Right hindlimb (tissue), 1 donor: ENCODE results near the gene FNDC3B.

Experiments
- DNase-seq: peaks from one replicate; pipeline ENCODE4 v3.0.0-alpha.2; 2018

Gene FNDC3B

DNA sequence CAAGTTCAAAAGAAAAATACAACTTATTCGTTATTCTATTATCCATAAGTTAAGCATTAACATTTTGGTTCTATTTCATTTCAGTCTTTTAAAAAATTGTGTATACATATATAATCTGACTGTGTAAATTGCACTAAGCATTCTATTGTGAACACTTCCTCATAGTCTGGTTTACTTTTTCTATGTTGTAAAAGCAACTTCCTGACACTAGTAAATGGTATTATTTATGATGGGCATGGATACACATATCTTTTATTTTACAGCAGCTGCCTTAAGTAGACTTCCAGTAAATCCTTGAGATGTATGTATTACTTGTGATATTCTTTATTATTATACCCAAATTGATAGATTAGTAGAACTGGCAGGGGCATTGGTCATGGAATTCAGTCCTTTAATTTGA is 58.2 kb downstream of the FNDC3B start:
- no peak for DNase-seq

DNA sequence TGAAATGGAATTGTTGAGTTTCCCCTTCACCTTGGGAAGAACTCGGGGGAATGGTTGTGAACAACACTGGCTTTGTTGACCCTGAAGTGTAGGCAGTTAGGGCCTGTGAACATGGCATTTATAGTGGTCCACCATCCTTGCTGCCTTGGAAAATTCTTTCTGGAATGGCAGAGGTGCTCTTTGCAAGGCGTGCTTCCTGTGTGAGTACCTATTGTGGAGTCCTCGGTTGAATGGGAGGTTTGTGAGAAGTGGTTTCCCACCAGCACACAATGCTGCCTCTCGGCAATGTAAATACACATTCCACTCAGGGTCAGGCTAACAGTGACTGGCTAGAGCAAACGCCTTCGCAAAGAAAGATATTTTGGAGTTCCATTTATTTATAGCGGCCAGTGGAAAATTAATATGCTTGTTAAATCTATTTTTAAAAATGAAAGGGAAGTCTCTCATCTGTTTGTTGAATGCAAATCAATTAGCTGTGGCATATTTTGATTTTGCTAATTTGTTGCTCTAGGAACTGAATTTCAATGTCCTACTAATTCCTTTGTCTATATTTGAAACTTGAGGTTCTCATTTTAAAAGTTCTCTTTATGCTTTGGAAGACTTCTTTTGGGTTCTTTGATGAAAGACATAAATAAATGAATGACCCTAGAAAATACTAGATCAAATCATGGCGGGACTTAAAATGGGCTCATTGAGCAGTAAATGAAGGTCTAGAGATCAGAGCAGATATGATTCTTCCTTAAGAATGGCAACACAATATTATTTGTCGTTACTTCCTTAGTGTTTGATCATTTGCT is 59.5 kb downstream of the FNDC3B start:
- DNase-seq: no peak

DNA sequence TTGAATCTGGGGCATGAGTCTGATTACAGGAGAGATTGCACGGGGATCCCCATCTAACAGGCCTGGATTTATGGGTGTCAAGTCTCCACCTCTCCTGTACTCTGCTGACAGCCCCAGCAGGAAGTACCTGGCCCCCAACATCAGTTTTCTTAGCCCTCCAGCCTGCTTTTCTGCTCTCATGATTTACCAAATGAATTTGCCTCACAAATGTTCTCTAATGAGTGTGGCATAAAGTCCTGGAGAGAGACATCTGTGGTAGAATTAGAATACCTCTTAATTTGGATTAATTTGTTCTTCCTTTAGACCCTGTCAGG is 60.1 kb downstream of the FNDC3B start:
- DNase-seq: no peak

DNA sequence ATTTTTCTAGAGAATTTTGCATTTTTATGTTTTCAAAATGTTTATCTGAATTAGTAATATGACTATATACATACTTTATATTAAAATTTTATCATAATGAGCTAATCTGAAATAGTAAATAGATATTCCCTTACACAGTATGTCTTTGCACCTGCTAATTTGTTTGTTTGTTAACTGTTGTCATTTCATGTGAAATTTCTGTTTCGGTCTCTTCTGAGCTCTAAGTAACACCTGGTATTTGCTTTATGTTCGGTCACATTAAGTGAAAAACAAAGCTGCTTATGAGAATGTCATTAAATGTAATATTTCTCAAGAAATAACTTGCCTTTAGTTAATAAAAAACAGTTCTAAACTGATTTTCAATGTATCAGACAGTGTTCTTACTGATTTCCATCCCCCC is 61.1 kb downstream of the FNDC3B start:
- DNase-seq: no peak

DNA sequence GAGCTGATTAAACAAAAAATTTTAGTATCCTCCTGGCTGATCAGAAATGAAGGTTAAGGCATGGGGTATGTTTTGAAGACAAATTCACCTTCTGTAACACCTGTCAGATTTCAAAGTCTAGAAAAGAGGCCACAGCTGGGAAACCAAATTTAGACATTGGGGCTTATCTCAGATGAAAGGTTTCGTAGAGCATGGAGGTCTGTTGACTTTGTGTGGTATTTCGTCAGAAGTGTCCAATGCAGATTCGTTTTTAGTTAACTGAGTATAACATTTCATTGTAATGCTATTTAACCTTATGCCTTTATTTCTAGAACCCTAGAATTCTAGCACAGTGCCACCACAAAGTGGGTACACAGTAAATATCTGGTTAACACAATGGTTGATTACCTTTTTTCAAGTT is 61.7 kb downstream of the FNDC3B start:
- DNase-seq: no peak

DNA sequence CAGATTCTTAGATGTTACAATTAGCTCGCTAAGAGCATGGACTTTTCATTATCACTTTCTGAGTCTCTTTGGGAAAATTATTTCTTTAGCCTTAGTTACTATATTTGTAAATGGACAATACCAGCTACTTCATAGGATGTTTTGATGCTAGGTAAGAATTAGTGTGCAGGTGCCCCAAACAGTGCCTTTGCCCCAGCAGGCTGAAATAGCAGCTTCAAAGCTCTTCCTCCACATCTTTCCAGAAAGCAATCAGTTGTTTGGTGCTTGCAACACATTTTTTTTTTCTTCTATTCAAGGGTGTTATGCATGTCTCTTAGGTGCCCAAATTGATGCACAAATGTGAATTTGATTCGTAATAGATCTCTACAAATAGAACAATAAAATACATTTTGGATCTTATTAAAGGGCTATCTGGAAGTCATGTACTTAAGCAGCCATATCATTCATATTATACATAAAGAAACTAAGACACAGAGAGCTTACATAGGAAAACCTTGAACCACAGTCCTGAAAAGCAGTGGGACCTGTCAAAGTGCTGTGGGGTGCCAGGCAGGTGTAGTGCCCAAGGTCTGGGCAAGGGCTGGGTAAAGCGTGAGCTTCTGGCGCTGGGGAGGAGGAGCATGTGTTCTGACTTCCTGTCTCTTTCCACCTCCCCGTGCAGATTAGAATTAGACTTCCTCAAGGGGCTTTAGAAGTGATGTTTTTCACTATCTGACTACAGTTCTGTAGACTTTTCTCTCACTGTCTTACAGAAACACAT is 62.9 kb downstream of the FNDC3B start:
- no peak for DNase-seq

GRCh38 chr3:172102883-172103310 is 63.5 kb downstream of the FNDC3B start:
- DNase-seq: no peak

DNA sequence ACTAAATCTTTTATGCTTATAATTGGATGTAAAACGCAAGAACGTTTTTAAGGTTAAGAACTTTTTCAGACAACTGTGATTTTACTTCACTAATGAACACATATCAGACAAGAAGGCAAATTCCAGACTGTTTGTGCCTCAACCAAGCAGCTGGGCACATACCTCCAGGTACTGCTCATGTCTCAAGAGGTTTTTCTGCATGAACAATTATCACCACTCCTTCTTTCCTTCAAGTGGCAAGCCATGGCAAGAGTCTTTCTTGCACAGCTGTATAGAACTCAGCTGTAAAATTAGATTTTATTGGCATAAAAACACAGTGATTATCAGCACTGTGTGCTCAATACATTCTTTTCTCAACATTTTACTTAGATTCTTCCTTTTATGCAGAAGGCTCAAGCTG is 64.3 kb downstream of the FNDC3B start:
- no peak for DNase-seq

DNA sequence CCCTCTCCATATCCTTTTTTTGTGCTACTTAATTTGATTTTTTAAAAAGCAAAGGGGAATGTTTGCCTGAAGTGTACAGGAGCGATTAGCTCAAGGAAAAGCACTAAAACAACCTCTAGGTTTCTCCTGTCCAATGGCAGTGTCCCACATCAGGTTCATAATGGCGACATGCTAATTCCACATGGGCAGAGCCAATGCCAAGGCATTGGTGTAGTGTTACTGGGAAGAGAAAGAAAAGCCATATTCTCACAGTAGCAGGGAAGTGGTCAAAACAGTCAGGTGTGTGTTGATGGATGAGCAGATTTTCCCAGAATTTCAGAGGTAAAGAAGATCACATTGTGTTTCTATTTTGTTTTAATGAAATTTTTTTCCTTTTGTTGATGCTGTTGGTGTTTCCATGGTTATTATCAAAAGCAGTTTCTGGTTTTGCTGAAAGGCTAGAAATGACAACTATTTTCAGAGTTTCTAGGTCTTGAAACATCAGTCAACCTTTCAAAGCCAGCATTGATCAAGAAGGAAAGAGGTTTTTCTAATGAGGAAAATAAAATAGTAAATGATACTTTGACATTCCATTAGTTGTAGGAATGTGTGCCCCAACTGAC is 65.2 kb downstream of the FNDC3B start:
- no peak for DNase-seq

DNA sequence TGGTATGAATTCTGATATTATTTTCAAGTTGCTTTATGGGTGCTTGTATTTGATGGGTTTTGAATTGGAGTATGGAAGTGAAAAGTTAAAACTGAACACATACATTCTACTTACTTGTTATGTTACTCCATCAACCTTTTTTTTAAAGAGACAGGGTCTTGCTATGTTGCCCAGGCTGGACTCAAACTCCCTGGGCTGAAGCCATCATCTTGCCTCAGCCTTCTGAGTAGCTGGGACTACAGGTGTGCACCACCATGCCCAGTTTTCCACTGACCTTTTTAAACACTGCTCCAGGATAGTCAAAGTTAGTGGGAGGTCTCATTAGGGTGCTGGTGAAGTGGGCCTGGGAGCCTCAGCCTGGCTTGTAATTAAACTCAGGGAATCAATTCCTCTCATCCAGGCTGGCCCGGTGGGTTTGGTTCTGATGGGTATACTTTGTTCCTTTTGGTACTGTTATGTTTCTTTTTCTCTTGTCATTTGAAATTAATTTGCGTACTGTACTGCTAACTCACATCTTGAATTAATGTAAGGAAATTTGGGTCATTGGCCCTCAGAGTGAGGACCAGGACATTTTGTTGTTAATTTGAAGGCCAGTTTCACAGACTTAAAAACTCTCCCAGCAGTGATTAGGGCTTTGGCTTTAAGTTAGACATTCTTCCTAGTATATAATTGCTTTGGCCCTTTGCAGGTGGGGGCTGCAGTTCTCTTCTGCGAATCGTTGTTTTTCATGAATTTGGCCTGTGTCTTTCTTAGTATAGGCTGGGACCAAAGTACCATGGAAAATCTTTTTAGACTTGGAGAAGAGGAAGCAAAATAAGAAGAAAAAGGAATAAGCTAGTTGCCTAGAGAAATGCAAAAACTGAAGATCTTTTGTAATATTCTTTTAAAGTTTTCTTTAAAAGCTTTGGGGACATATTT is 66.9 kb downstream of the FNDC3B start:
- no peak for DNase-seq

DNA sequence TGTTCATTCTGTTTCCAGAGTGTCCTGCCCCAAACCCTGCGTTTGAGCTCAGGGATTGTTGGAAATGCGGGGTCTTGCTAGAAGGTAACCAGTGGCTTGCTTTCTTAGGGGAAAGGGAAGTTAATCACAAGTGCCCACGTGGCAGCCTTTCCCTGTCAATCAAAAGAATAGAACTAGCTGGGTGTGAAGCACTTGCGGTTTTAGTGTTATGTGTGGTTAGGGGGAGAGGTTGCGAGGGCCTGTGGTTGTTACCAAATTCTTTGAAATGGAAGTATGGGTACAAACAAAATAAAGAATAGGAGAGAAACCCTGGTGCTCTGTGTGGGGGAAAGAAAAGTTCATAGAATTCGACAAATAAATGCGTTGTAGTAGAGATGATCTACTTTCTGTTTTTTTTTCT is 67.6 kb downstream of the FNDC3B start:
- DNase-seq: no peak

DNA sequence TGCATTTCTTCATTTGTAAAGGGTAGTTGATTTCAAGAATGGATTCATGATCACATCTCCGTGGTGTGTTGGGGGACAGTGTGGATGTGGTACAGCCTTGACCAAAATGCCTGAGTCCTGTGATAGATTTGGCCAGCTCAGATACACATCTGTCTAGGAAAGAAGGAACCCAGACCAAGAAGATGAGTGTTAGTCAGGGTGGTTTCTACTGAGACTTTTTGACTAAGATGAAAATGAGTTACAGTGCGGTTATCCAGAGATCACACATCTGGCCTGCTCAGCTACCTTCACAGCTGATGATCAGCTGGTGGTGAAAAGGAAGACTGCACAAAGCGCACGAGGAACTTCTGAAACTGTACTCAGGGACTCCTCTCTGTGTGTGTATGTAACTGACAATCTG is 68.0 kb downstream of the FNDC3B start:
- DNase-seq: no peak

DNA sequence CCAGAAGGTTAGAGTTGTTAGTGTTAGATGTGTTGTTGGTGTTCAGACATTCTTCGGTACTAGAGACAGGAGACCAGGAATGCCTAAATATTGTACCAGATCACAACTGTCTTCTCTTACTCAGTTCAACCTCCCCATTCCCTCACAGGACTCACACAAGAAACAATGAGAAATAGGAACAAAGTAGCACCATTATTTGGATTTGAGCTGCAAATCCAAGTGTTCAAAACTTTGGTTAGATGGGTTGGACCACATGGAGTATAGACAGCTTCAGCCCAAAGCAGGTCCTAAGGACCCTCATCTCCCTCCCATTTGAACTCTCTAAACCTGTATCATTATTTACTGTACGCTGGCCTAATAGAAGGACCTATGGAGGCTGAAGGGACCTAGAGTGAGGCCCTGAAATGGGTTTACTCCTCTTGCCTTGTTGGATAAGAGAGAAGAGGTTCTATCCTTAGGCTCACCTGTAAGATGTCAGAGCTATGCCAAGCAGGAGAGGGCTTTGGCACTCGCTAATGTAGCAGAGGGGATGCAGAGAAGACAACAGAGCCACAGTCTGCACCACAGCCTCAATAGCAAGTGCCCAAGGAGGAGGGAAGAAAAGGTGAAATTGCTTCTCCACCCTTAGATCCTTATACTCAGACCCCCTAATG is 70.9 kb downstream of the FNDC3B start:
- no peak for DNase-seq

DNA sequence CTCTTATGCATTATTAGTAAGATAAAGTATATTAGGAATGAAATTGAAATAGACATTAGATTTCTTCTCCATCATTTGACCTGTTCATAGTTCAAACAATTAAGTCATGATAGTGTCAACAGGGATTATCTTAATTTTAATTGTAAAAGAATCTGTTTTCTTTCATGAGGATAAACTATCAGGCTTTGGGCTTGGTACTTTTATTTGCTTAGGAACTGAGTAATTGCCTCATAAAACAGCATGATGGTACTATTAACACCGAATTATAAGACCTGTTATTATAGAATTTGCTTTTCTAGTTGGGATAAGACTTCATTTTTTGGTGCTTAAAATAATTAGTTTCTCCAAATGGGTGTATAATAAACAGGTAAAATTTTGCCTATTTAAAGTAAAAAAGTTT is 71.8 kb downstream of the FNDC3B start:
- DNase-seq: no peak

- DNase-seq: no peak
Measured at GRCh38 chr3:172112078-172112733, 72.8 kb downstream of the FNDC3B start.

DNA sequence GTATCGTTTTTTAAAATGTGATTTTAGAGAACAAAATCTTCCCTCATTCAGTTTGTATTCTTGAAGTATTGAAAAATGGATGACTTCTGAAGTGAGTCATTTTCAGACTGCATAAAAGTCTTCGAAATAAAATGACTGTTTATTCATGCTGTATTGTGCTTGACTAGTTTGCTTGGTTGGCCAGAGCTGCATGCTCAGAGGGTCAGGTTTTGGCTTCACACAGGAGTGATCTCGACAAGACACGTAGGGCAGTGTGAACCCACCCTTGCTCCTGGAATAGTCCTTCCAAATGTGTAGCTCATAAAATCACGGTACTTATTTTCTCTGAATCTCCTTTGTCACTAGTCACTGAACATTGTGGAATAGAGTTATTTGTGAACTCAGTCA is 73.3 kb downstream of the FNDC3B start:
- no peak for DNase-seq

DNA sequence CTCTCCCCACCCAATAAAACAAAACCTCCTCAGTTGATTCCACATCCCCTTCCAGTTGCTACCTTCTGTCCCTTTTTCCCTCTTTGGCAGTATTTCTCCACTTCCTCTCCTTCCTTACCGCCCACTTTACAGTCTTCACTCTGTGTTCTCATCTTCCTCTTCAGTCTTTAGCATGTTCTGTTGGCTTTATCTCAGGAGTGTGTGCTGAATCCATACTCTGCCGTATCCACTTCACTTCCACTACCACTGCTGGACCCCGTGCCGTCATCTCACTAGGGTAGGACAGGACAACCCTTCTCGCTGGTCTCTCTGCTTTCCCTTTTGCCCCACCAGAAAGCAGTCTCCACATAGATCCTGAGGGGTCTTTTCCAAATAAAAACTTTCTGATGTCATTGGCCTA is 74.3 kb downstream of the FNDC3B start:
- DNase-seq: no peak

GRCh38 chr3:172115059-172115458 is 75.7 kb downstream of the FNDC3B start:
- no peak for DNase-seq

GRCh38 chr3:172115787-172116186 is 76.4 kb downstream of the FNDC3B start:
- no peak for DNase-seq

GRCh38 chr3:172118019-172118418 is 78.6 kb downstream of the FNDC3B start:
- DNase-seq: no peak

- no peak for DNase-seq
Measured at GRCh38 chr3:172119266-172119969, 80.0 kb downstream of the FNDC3B start.
